HG03565 (cell line): ENCODE results near the gene TENM4.
"Not testable (repeated sequence)": the region's sequence is repeated elsewhere in the genome, so short reads cannot be mapped to it uniquely, and the experiment has no call there.

ENCODE experiments used
- ATAC-seq: cut with Tn5 transposase; IDR thresholded peaks from one replicate; pipeline ENCODE4 v1.9.1; 2021; ENCODE audit warnings: mild to moderate bottlenecking, moderate library complexity; ENCODE audit not compliant: unreplicated experiment

Gene TENM4

DNA sequence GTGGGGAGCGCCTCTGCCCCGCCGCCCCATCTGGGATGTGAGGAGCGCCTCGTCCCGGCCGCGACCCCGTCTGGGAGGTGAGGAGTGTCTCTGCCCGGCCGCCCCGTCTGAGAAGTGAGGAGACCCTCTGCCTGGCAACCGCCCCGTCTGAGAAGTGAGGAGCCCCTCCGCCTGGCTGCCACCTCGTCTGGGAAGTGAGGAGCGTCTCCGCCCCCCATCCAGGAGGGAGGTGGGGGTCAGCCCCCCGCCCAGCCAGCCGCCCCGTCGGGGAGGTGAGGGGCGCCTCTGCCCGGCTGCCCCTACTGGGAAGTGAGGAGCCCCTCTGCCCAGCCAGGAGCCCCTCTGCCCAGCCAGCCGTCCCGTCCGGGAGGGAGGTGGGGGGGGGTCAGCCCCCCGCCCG lies 249.1 kb downstream of the TENM4 start:
- not testable (repeated sequence) for ATAC-seq

DNA sequence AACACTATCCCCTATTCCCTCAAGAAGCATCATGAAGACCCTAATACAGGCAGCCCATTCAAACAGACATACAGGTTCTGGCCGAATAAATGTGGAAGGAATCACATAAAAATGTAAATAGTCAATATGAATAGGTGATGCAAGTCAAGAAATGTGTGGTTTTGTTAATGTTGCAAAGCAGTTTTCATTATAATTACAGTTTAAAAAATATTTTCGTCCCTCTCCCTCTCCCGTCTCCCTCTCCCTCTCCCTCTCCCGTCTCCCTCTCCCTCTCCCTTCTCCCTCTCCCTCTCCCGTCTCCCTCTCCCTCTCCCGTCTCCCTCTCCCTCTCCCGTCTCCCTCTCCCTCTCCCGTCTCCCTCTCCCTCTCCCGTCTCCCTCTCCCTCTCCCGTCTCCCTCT lies 250.3 kb downstream of the TENM4 start:
- ATAC-seq = not testable (repeated sequence)

DNA sequence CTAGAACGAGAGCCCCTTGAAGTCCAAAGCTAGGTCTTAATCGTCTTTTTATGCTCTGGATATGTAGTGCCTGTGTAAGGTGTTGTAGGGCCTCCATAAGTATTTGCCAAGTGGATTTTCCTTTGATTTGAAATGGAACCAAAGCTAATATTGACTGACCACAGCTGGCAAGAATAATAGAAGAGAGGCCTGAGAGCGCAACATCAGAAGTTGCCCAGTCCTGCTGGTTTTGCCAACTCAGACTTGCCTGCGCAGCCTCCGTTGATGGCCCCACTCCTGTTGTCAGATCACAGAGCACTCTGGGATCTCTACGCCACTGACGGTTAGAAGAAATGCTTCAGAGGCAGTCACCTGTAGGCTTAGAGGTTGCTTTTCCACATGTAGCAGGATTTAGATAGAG lies 251.2 kb downstream of the TENM4 start:
- ATAC-seq = no peak

DNA sequence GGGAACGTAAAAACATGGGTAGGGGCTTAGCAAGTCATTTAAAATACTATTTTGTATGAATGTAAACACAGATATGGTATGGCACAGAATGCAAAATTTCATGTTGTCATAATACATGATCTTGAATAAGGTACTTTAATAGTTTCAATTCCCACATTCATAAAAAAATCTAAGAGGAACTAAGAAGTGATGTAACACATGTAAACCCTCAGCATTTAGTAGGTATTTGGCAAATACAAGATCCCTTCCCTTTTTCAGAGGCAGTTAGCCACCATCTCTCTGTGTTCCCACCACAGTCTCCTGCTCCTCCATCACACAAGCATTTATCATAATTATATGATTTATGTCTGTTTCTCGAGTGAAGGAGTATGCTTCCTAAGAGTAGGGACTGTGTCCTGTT lies 251.8 kb downstream of the TENM4 start:
- ATAC-seq = no peak

DNA sequence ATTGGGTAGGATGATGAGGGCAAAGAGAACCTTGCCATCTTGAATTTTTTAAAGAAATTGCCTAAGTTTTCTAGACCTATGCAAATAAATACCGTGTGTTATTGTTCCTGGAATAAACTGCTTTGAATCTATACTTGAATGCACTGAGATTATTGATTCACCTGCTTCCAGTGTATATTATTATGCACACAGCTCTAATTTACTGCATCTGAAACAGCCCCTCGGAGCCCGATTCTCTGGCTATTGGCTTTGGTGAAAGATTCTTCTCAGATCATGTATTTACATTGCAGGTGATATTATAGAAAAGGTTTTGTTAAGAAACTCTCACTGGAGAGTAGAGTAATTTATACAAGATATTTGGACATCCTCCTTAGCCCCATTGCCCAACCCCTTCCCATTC lies 254.2 kb downstream of the TENM4 start:
- ATAC-seq = no peak

DNA sequence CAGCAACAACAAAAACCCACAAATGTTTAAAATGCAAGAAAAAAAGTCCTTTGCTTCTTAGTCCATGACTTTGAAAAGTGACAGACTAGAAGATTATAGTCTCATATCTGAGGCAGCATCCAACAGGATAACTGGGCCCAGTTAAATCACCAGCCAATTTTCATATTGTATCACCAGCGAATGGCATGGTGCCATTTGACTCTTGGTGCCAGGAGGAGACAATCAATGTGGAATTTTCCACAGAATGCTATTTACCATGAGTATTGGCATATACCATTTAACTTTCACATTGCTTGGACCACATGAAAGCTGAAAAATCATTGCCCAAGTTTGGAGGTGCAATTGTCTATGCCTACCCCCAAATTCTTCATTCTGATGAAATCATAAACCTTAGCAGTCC lies 255.5 kb downstream of the TENM4 start:
- no peak for ATAC-seq

DNA sequence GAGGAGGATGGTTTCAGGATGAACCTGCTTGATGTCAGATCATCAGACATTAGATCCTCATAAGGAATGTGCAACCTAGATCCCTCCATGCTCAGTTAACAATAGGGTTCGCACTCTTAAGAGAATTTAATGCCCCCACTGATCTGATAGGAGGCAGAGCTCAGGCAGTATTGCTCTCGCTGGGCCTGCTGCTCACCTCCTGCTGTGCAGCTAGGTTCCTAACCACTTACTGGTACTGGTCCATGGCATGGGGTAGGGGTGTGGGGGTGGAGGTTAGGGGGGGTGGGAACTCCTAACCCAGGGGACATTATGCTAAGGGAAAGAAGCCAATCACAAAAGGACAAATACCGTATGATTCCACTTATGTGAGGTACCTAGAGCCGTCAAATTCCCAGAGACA lies 256.5 kb downstream of the TENM4 start:
- no peak for ATAC-seq

DNA sequence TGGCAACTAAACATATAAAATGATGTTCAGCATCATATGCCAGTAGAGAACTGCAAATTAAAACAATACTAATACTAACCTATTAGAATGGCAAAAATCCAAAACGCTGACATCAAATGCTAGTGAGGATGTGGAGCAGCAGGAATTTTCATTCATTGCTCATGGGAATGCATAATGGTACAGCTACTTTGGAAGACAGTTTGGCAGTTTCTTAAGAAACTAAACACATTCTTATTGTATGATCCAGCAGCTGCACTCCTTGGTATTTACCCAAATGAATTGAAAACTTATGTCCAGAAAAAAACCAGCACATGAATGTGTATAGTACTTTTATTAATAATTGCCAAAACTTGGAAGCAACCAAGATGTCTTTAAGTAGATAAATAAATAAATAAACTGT lies 258.0 kb downstream of the TENM4 start:
- ATAC-seq = no peak

DNA sequence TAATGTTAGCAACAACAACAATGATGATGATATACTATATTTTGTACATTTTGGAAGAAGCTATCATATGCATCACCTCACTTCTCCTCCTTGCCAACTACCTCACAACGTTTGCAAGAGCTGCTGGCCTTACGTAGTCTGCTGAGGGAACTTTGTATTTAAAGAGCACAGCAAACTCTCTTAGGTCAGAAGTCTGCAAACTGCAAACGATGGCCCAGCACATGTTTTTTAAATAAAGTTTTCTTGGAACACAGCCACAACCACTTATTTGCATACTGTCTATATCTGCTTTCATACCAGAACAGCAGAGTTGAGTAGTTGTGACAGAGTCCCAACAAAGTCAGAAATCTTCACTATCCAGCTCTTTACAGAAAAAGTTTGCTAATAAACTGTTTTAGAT lies 261.7 kb downstream of the TENM4 start:
- ATAC-seq = no peak

DNA sequence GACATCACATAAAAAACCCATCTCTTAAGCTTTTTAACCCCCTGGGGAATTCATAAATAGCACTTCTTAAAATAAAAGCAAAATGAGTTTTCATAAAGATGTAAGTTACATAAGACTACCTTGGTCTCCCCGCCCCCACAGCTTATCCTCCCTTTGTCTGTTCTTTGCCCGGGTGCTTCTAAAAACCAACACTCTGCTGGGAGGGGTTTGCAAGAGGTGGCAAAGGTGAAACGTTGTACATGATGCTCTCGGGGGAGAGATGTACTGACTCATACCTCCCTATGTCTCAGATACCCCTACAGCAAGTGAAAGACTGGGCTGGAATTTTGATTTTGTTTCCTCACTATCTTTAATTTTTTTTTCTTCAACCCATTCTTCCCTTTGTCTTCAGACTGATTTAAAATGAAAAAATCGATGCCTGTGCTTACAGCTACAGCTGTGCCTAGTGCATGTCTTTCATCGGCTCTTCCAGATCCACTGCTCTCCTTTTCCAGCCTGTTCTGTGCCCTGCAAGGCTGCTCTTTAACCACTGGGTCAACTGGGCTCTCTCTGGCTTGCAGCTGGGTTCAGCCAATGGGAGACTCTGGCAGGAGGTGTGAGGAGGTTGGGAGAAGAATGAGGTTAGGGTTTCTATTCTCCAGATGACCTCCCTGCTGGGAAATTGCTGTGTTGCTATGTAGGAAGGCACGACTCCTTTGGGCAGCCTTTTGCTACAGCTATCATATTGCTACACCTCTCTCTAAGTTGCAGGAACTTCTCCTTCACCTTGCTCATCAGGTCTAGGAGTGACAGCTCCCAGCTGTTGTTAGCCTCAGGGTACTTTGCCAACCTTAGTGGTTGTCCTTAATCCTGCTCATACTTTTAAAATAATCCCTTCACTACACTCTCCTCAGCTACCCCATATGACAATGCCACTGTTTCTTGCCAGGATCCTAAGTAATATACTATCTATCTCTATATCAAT lies 266.5 kb downstream of the TENM4 start:
- no peak for ATAC-seq

DNA sequence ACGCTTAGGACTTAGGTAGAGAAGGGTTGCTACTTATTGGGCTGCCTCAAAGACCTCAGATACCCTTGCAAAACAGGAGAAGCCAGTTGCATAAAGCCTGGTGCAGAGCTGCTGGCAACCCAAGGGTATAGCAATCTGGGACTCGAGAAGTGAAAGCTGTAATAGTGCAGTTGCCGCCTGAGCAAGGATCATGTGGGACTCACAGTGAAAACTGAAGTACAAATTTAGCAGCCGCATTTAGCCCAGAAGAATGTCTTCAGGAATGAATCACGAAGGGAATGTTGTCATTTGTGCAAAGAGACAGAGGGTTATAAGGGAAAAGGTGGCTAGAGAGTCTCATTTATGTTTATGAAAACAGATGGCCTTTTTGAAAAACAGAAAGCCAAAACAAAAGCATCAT lies 267.2 kb downstream of the TENM4 start:
- ATAC-seq = no peak

DNA sequence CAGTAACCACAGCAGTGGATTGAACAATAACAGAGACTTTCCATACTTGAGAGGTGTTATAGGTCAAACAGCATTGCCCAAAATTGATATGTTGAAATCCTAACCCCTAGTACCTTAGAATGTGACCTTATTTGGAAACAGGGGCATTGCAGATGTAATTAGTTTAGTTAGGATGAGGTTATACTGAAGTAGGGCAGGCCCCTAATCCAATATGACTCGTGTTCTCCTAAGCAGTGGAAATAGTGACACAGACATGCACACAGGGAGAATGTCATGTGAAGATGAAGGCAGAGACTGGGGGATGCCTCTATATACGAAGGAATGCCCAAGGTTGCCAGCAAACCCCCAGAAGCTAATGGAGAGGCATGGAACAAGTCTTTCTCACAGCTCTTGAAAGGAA lies 270.5 kb downstream of the TENM4 start:
- ATAC-seq = no peak

DNA sequence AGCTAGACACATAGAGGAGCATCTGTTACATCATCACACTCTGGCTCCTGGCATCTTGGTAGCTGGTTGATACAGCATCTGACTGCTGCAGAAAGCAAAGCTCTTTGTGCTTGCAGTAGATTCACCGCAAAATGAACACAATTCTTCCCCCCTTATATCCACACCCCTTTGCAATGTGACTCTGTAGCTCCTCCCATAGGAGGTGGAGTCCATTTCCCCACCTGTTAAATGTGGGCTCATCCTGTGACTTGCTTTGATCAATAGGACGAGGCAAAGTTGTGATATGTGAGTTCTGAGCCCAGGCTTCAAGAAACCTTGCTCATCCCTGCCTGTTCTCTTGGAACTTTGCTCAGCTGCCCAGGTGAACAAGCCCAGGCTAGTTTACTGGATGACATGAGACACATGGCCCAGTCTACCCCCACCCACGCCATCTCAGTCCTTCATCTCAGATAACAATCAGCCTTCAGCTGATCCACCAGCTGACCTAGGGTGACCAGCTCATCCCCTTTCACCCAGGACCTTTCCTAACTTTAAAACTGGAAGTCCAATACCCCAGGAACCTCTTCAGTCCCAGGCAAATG lies 272.2 kb downstream of the TENM4 start:
- ATAC-seq = no peak

DNA sequence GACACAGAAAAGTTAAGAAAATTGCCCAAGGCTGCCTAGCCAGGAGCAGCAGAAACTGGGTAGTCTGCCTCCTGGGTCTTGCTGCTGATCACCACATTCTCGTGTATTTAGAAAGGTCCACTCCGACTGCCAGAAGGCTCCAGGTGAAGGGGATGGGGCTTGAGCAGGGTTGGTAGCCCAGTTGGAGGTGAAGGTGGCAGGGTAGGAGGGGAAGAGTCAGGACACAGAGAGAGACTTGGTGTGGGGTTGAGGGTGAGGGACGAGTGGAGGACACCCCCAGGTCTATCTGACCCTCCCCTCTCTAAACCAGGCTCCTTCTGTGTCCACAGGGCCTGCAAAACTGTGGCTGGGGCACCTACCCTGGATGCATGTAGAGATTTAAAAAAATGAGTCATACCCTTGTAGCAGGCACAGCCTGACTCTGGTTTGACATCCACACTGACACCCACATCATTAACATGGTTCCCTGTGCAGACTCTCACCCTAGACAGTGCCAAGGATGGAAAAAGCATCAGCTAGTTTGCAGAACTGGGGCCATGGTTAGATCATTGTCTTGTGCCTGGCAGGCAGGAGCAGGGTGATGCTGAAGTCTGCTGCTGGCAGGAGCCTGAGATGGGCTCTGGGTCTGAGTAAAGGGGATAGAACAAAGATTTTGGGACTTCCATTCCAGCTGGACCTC lies 273.2 kb downstream of the TENM4 start:
- ATAC-seq = no peak

DNA sequence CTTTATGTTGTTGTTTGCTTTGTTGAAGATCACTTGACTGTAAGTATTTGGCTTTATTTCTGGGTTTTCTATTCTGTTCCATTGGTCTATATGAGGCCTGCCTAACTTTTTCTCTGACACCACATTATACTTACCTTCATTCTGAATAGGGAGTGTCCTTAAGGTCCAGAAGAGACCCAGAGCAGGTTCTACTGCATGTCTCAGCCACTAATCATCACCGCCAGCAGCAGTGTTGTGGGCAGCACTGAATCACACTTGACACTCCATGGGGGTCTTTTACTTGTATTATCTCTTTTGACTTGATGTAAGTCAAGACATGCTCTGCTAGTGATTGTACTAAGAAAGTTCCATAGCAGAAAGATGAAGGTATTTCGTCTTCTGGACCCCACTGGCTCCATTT lies 274.9 kb downstream of the TENM4 start:
- no peak for ATAC-seq

DNA sequence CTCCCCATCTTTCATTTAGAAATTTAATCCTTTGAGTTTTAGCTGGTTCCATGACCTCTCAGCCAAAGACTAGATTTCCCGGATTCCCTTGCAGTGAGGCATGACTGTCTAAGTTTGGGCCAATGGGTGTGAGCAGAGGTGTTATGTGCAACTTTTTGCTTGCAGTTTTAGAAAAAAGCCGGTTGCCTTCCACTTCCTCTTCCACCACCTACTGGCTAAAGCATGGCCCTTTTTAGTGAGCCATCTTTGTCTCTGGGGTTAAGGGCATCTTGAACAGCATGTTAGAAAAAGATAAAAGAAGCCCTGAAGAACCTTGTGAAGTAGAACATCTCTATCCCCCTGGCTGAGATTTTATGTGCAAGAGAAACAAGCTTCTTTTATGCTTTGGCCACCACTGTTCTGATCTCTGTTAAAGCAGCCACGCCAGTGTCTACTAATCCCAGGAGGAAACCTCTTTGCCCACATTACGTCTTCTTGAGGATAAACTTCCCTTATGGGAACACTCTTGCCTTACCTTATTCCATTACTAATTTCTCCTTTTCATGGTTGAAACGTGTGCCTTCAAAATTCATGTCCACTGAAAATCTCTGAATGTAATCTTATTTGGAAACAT lies 279.9 kb downstream of the TENM4 start:
- no peak for ATAC-seq

DNA sequence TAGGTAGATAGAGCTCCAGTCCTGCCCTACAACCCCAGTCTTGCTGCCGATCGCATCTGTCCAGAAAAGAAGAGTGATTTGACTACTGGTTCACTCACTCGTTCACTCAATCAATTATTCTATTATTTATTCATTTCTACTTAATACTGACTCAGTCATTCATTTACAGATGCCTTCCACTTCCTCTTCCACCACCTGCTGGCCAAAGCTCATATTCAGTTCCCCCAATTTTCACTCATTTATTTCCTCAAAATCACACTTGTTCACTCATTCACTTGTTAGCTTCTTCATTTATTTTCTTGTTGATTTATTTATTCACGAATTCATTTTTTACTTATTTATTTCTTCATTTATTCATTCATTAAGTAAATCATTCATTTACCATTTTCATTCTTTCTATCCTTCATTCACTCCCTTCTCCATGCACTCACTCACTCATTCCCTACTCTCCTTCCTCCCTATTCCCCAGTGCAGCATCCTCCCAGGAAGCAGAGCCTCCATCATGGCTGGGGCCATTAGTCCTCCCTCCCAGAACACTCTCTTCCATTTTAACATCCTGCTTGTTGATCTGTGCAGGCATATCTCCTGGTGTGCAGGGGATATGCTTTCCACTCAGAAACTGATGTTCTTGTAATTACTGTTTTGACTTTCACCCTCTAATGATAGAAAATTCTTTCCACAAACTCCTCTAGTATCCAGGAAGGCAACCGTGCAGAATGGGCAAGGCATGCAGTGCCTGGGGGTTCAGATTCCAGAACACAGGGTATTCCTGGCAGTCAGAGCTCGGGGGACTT lies 281.0 kb downstream of the TENM4 start:
- ATAC-seq = no peak

DNA sequence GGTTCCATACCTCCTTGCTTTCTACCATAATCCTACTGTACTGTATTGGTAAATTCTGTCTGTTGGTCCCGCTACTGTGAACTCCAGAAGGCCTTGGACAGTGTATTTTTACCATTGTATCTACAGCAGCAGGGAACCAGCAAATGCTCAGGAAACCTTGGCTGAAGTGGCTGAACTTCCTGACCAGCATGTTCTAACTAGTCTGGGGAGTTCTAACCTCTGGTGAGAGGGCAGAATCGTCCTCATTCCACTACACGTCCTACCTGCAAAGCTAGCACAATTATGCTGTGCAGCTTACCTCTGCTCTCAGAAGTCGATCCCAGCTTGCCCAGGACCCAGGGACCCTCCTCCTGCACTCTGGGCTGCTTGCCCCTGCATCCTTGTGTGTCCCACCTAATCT lies 283.1 kb downstream of the TENM4 start:
- ATAC-seq = no peak

DNA sequence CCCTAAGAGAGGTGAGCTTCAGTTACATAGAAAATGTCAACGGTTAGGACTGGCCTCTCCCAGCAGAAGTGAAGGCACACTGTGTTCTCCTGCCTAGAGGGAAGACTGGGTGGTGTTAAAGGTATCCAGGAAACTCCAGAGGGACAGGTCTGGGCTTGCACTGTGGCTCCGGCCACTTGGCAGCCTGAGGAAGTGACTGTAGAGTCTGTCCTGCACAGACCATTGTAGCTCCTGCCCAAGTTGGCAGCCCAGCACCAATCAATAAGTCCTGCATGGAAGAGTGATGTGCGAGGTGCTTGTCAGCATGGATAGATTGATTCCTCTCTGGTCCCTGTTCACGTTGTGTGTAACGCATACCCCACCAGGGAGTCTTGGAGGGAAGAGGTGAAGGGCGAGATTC lies 284.8 kb downstream of the TENM4 start:
- ATAC-seq = no peak

DNA sequence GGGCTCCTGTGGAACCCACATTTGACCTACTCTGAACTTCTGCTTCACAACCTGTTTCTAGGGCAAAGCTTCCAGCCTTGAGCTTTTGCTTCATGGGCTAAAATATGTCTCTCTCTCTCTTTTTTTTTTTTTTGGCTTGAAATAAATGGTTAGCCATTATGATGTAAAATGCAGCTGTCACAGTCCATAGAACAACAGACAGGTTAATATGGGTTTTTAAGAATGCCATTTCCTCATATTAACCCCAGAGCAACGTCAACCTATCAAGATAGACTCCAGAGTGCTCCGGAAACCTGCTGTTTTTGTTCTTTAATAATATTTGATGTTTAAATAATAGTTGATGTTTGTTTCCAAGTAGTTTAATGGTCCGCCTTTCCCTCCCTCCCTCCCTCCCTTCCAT lies 285.6 kb downstream of the TENM4 start:
- no peak for ATAC-seq

DNA sequence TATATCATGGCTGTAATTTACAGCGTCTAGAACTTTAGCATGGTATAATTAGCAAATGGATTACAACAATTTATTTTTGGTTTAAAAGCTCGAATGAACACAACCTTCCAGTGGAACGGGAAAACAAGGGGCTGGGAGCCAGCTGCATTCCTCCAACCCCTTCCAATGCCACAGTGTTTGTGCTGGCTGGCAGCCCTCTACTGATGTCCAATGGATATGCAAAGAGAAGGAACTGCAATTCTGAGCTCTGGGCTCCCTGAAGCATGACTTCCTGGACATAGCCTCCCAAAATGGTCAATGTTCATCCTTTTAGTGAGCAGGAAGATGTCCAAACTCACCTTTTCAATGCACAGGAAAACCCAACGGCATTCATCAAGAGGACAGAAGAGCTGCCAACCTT lies 288.3 kb downstream of the TENM4 start:
- no peak for ATAC-seq
